ENCODE results near the gene SGCA. TPM values are rescaled to one million over a fixed set of nuclear protein-coding genes. Genes with fewer than 3 reads are reported as not detected.

Gene SGCA
- total and polyA plus RNA-seq, 10 of the 15 experiments (the other 5 are each of a cell fraction or from before 2014, with no cell fraction given), result 0.13 to 2.2 (median 0.50) TPM; not detected in 2

DNA sequence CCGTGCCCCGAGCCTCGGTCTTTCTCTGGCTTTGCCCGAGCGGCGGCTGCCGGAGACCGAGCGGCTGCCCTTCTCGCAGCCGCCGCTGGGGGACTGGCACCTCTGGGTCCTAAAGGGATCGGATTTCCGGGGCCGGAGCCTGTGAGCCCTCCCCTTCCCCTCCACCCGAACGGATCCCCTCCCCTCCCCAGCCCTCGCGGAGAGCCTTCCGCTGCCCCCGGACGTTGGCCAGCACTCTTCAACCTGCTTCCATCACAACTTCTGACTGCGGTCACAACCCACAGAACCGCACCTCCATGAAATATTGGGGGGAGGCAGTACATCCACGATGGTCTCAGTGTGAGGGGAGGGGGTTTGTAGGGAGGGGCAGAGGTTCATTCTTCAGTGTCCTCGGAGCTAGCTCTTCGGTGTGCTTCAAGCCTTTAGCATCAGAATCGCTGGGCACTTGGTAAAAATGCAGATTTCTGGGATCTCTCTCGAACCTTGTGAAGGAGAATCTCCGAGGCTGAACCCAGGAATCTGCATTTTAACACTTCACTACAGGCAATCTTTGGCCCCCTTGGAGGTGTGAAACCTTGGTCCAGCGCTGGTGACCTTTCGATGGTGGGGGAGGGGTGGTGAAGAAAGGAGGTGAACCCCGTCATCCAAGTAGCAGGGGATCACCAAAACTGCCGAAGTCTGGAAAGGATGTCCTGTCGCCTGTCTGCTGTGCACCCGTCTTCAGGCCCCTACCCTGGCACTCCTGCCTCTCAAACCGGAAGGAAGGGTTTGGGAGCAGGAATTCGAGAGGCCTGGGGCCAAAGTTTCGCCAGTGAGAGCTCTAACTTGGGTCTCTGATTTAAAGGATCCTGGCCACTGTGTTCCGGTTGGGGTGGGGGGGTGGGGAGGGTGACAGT lies 14.5 kb upstream of the SGCA start (continued):
- TF ChIP-seq STAT1 (conservative IDR thresholded peaks at IDR 0.05), result no peak
- peak; percentile 47 for TF ChIP-seq HDAC6 (IDR thresholded peaks at IDR 0.05; ENCODE audit: unreplicated experiment)
- TF ChIP-seq BHLHE40 (IDR thresholded peaks at IDR 0.05; ENCODE audit: borderline replicate concordance in 1 of 2, low read depth in 2 of 2, low read length in 1 of 2), result peak; percentile 56 to 57; a peak in 1 of 4 replicates
- TF ChIP-seq SUZ12 (IDR thresholded peaks at IDR 0.05; ENCODE audit: unreplicated experiment), result no peak
- TF ChIP-seq KAT2A (conservative IDR thresholded peaks at IDR 0.05; ENCODE audit: control insufficient read depth, low read depth, low read length), result no peak
- TF ChIP-seq CBFB (IDR thresholded peaks at IDR 0.05; ENCODE audit: low read depth), result peak; percentile 40; the same call in 1 of the 2 replicates
- no peak for TF ChIP-seq TCF3 (IDR thresholded peaks at IDR 0.05; ENCODE audit: borderline replicate concordance, insufficient read depth, low read depth, low read length)
- TF ChIP-seq, protein P1, sequence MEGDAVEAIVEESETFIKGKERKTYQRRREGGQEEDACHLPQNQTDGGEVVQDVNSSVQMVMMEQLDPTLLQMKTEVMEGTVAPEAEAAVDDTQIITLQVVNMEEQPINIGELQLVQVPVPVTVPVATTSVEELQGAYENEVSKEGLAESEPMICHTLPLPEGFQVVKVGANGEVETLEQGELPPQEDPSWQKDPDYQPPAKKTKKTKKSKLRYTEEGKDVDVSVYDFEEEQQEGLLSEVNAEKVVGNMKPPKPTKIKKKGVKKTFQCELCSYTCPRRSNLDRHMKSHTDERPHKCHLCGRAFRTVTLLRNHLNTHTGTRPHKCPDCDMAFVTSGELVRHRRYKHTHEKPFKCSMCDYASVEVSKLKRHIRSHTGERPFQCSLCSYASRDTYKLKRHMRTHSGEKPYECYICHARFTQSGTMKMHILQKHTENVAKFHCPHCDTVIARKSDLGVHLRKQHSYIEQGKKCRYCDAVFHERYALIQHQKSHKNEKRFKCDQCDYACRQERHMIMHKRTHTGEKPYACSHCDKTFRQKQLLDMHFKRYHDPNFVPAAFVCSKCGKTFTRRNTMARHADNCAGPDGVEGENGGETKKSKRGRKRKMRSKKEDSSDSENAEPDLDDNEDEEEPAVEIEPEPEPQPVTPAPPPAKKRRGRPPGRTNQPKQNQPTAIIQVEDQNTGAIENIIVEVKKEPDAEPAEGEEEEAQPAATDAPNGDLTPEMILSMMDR (IDR thresholded peaks at IDR 0.05 in 2 of 3, conservative IDR thresholded peaks at IDR 0.05 in 1 of 3; ENCODE audit: control insufficient read depth in 2 of 3, extremely low read depth in 1 of 3, insufficient read depth in 1 of 3, low read depth in 3 of 3, low read length in 3 of 3), result peak; percentile 49 to 84 (median 66)
- 0 out of 2 replicates have a peak, but pooled peaks have one; percentile 11 for TF ChIP-seq MXI1 (IDR thresholded peaks at IDR 0.05; ENCODE audit: low read depth, low read length)
- peak; percentile 68; the same call in 1 of the 2 replicates for TF ChIP-seq ZNF207 (IDR thresholded peaks at IDR 0.05; ENCODE audit: borderline replicate concordance)
- peak; percentile 35; the same call in 1 of the 2 replicates for TF ChIP-seq RB1 (IDR thresholded peaks at IDR 0.05; ENCODE audit: borderline replicate concordance)
- TF ChIP-seq, protein P2, sequence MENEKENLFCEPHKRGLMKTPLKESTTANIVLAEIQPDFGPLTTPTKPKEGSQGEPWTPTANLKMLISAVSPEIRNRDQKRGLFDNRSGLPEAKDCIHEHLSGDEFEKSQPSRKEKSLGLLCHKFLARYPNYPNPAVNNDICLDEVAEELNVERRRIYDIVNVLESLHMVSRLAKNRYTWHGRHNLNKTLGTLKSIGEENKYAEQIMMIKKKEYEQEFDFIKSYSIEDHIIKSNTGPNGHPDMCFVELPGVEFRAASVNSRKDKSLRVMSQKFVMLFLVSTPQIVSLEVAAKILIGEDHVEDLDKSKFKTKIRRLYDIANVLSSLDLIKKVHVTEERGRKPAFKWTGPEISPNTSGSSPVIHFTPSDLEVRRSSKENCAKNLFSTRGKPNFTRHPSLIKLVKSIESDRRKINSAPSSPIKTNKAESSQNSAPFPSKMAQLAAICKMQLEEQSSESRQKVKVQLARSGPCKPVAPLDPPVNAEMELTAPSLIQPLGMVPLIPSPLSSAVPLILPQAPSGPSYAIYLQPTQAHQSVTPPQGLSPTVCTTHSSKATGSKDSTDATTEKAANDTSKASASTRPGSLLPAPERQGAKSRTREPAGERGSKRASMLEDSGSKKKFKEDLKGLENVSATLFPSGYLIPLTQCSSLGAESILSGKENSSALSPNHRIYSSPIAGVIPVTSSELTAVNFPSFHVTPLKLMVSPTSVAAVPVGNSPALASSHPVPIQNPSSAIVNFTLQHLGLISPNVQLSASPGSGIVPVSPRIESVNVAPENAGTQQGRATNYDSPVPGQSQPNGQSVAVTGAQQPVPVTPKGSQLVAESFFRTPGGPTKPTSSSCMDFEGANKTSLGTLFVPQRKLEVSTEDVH (IDR thresholded peaks at IDR 0.05; ENCODE audit: low read depth, partially characterized antibody), result peak; percentile 46
- no peak for TF ChIP-seq ZNF274 (IDR thresholded peaks at IDR 0.05; ENCODE audit: insufficient read depth, insufficient read length)
- TF ChIP-seq, protein P3, sequence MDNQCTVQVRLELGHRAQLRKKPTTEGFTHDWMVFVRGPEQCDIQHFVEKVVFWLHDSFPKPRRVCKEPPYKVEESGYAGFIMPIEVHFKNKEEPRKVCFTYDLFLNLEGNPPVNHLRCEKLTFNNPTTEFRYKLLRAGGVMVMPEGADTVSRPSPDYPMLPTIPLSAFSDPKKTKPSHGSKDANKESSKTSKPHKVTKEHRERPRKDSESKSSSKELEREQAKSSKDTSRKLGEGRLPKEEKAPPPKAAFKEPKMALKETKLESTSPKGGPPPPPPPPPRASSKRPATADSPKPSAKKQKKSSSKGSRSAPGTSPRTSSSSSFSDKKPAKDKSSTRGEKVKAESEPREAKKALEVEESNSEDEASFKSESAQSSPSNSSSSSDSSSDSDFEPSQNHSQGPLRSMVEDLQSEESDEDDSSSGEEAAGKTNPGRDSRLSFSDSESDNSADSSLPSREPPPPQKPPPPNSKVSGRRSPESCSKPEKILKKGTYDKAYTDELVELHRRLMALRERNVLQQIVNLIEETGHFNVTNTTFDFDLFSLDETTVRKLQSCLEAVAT (IDR thresholded peaks at IDR 0.05), result peak; percentile 94
- TF ChIP-seq ZNF384 (IDR thresholded peaks at IDR 0.05; ENCODE audit: borderline replicate concordance, low read depth, low read length), result no peak
- 0 out of 2 replicates have a peak, but pooled peaks have one; percentile 20 for TF ChIP-seq CHD1 (IDR thresholded peaks at IDR 0.05; ENCODE audit: low read depth, low read length)
- TF ChIP-seq FOXM1 (IDR thresholded peaks at IDR 0.05; ENCODE audit: low read depth, low read length), result no peak
- no peak for TF ChIP-seq SMC3 (IDR thresholded peaks at IDR 0.05; ENCODE audit: borderline replicate concordance, low read length)
- no peak for TF ChIP-seq HDAC2 (IDR thresholded peaks at IDR 0.05)
- no peak for TF ChIP-seq SRF (IDR thresholded peaks at IDR 0.05; ENCODE audit: low read depth in 2 of 2, low read length in 2 of 2)

Data from GM12878 (cell line).